Upper lobe of left lung (tissue), 6 donors: ENCODE measurements around the gene CRY1. TPM values are rescaled to one million over a fixed set of nuclear protein-coding genes. Genes with fewer than 3 reads are reported as not detected.

Experiments
- ATAC-seq, 2 donors: fragments of 200-7000 bp; cut with Tn5 transposase; one replicate each; pipeline ENCODE4 v1.9.1; 2022; ENCODE audit warnings: mild to moderate bottlenecking in 2 of 2, moderate library complexity in 2 of 2; ENCODE audit not compliant: low FRiP score in 2 of 2
- DNase-seq, 2 donors: peaks; one replicate each; pipeline ENCODE4 v3.0.0-alpha.2; 2019 to 2020
- H3K27ac ChIP-seq, 4 donors: fragments of 200-600 bp; sonication (generic); one replicate each; pipeline ENCODE4 v1.5.1; 2016 to 2019
- H3K27me3 ChIP-seq, 4 donors: fragments of 200-600 bp; sonication (generic); one replicate each; pipeline ENCODE4 v1.5.1; 2017 to 2019
- H3K36me3 ChIP-seq, 4 donors: fragments of 200-600 bp; sonication (generic); one replicate each; pipeline ENCODE4 v1.5.1; 2016 to 2019
- H3K4me1 ChIP-seq, 4 donors: fragments of 200-600 bp; sonication (generic); one replicate each; pipeline ENCODE4 v1.5.1; 2018 to 2019
- H3K4me3 ChIP-seq, 4 donors: fragments of 200-600 bp; sonication (generic); one replicate each; pipeline ENCODE4 v1.5.1; 2017 to 2019; ENCODE audit warnings: mild to moderate bottlenecking in 2 of 4, moderate library complexity in 1 of 4
- H3K9me3 ChIP-seq, 4 donors: fragments of 200-600 bp; sonication (generic); one replicate each; pipeline ENCODE4 v1.5.1; 2018 to 2019
- CTCF ChIP-seq, 6 experiments: fragments of 450-650 bp in 4 of 6; fragments of 200-600 bp in 2 of 6; sonication (generic) in 2 of 6; IDR thresholded peaks; one replicate each; pipeline ENCODE4 v1.5.1; 2016 to 2019; ENCODE audit warnings: antibody characterized with exemption in 6 of 6
- EP300 ChIP-seq, 4 donors: sonication (generic); formaldehyde crosslinking; IDR thresholded peaks; one replicate each; pipeline ENCODE4 v1.5.1; 2017; ENCODE audit warnings: antibody characterized with exemption in 4 of 4, control low read depth in 2 of 4
- POLR2A ChIP-seq, 4 donors: fragments of 450-650 bp; IDR thresholded peaks; one replicate each; pipeline ENCODE4 v1.5.1; 2016 to 2017; ENCODE audit warnings: antibody characterized with exemption in 4 of 4, mild to moderate bottlenecking in 2 of 4
- POLR2AphosphoS5 ChIP-seq, 2 donors: sonication (generic); formaldehyde crosslinking; IDR thresholded peaks; one replicate each; pipeline ENCODE4 v1.5.1; 2017; ENCODE audit warnings: antibody characterized with exemption in 2 of 2
- WGBS, 2 donors: methylation state at CpG; one replicate each; pipeline ENCODE4 v1.1.5; 2017 to 2018; 5-methylcytosine and 5-hydroxymethylcytosine counted together
- total RNA-seq, 6 donors: library from RNA; depleted of rRNA in 4 of 6; stranded (reverse); fragments of >200 nt in 4 of 6; gene quantifications; one replicate each; pipeline versions ENCODE4 v1.1.0 to v1.2.1, GENCODE V29; 2016 to 2021
- donor health status: DM: no; HTN: no; CAD: no; lungs with moderate emphysema.
- donor health status: DM: no; HTN: yes; CAD: no; lungs with severe emphysema.

The CRY1 gene
- total RNA-seq, 6 donors from 2014 or later: 16.6 to 56.6 (median 42.0) TPM

- no peak for ATAC-seq
- no peaks in the 10 kb centered on the region for H3K27me3 ChIP-seq
- no peak for DNase-seq
- TF ChIP-seq POLR2A (IDR thresholded peaks at IDR 0.05) (no peak), EP300 (IDR thresholded peaks at IDR 0.05) (no peak), CTCF (IDR thresholded peaks at IDR 0.05) (no peak), POLR2AphosphoS5 (IDR thresholded peaks at IDR 0.05) (no peak)
- peaks cover 0 to 3% (median 0%) of the 10 kb centered on the region in 4 donors for H3K4me1 ChIP-seq
- H3K36me3 ChIP-seq: no peaks in the 10 kb centered on the region
- WGBS, 2 donors: 96 to 98% methylated on average over 1 of the region's 1 CpG
- H3K4me3 ChIP-seq: no peak overlapping the region
- H3K27ac ChIP-seq: no peak overlapping the region
- peaks cover 0 to 5% (median 0%) of the 10 kb centered on the region in 4 donors for H3K9me3 ChIP-seq
Observed at GRCh38 chr12:107064243-107064642, 29.1 kb downstream of the CRY1 start.

- ATAC-seq (no peak), DNase-seq (no peak)
- 60 to 75% methylated on average over 2 of the region's 2 CpGs for WGBS, 2 donors
- TF ChIP-seq EP300 (IDR thresholded peaks at IDR 0.05): no peak
- TF ChIP-seq POLR2AphosphoS5 (IDR thresholded peaks at IDR 0.05): no peak
- TF ChIP-seq CTCF (IDR thresholded peaks at IDR 0.05): no peak
- TF ChIP-seq POLR2A (IDR thresholded peaks at IDR 0.05): no peak
- Histone ChIP-seq H3K4me1 (peaks cover 3 to 18% (median 12%) of the 10 kb centered on the region in 4 donors), H3K36me3 (no peaks in the 10 kb centered on the region), H3K27me3 (no peaks in the 10 kb centered on the region), H3K4me3 (no peak overlapping the region), H3K27ac (no peak overlapping the region), H3K9me3 (peaks cover 0 to 7% (median 2%) of the 10 kb centered on the region in 4 donors)
Observed at GRCh38 chr12:107058190-107058589, 35.2 kb downstream of the CRY1 start.

- Histone ChIP-seq H3K27me3 (no peaks in the 10 kb centered on the region), H3K9me3 (peaks cover 0 to 7% (median 2%) of the 10 kb centered on the region in 4 donors), H3K4me1 (peaks cover 3 to 18% (median 12%) of the 10 kb centered on the region in 4 donors), H3K36me3 (no peaks in the 10 kb centered on the region), H3K27ac (peak overlapping the region in 1 of 4 donors; percentile 35), H3K4me3 (no peak overlapping the region)
- TF ChIP-seq POLR2AphosphoS5 (IDR thresholded peaks at IDR 0.05) (no peak), POLR2A (IDR thresholded peaks at IDR 0.05) (no peak), CTCF (IDR thresholded peaks at IDR 0.05) (no peak), EP300 (IDR thresholded peaks at IDR 0.05) (no peak)
- ATAC-seq (no peak), DNase-seq (no peak)
- 52 to 57% methylated on average over 4 of the region's 4 CpGs for WGBS, 2 donors
Observed at GRCh38 chr12:107057071-107057834, 36.1 kb downstream of the CRY1 start.

GRCh38 chr12:107053709-107054108, 39.6 kb downstream of the CRY1 start:
- Histone ChIP-seq H3K36me3 (no peaks in the 10 kb centered on the region), H3K4me1 (peaks cover 3 to 18% (median 12%) of the 10 kb centered on the region in 4 donors), H3K27me3 (no peaks in the 10 kb centered on the region), H3K9me3 (peaks cover 0 to 7% (median 2%) of the 10 kb centered on the region in 4 donors), H3K4me3 (no peak overlapping the region), H3K27ac (no peak overlapping the region)
- WGBS, 2 donors: 98 to 100% methylated on average over 2 of the region's 2 CpGs
- ATAC-seq (no peak), DNase-seq (no peak)
- TF ChIP-seq CTCF (IDR thresholded peaks at IDR 0.05) (no peak), POLR2A (IDR thresholded peaks at IDR 0.05) (no peak), EP300 (IDR thresholded peaks at IDR 0.05) (no peak), POLR2AphosphoS5 (IDR thresholded peaks at IDR 0.05) (no peak)
